Common myeloid progenitor, CD34-positive (primary cell): ENCODE measurements around the gene ZNF662.

Source experiments
- CTCF ChIA-PET: fragments of 350-600 bp; sonication (Branson Sonifier 250); formaldehyde crosslinking; loops from one replicate; lab custom pipeline; 2021; ENCODE audit warnings: antibody characterized with exemption; lab: Charles Lee
- POLR2A ChIA-PET: fragments of 350-600 bp; sonication (Branson Sonifier 250); formaldehyde crosslinking; loops from one replicate; lab custom pipeline; 2021; ENCODE audit warnings: antibody characterized with exemption; lab: Charles Lee
- DNase-seq, 3 donors: peaks; one replicate each; pipeline versions ENCODE4 v3.0.0 to v3.0.0-alpha.2; 2013
- H3K27ac ChIP-seq, 2 experiments: 1 replicate in 1 of 2; 2 replicates in 1 of 2; pipeline ENCODE4 v1.7.0; 2013; ENCODE audit warnings: inconsistent platforms in 2 of 2, low read length in 2 of 2, mild to moderate bottlenecking in 2 of 2, low read depth in 1 of 2, moderate library complexity in 1 of 2; ENCODE audit not compliant: severe bottlenecking in 2 of 2, insufficient read depth in 1 of 2, poor library complexity in 1 of 2
- H3K27me3 ChIP-seq, 5 experiments: replicated peaks in 2 of 5; 1 replicate in 3 of 5; 2 replicates in 2 of 5; pipeline versions ENCODE4 v1.6.1 to v1.7.0; 2013; ENCODE audit warnings: low read length in 4 of 5, mild to moderate bottlenecking in 2 of 5, moderate library complexity in 2 of 5, inconsistent platforms in 1 of 5; ENCODE audit not compliant: insufficient read depth in 5 of 5, control insufficient read depth in 4 of 5
- H3K36me3 ChIP-seq, 4 experiments: 1 replicate in 2 of 4; 2 replicates in 2 of 4; pipeline versions ENCODE4 v1.6.1 to v1.7.0; 2013; ENCODE audit warnings: low read length in 3 of 4, control low read depth in 1 of 4, mild to moderate bottlenecking in 1 of 4; ENCODE audit not compliant: control insufficient read depth in 4 of 4, insufficient read depth in 4 of 4
- H3K4me1 ChIP-seq, 4 experiments: 1 replicate in 3 of 4; 2 replicates in 1 of 4; pipeline versions ENCODE4 v1.6.1 to v1.7.1; 2013; ENCODE audit warnings: low read length in 3 of 4, mild to moderate bottlenecking in 3 of 4, control low read depth in 1 of 4, inconsistent platforms in 1 of 4, moderate library complexity in 1 of 4; ENCODE audit not compliant: control insufficient read depth in 4 of 4, insufficient read depth in 4 of 4; ENCODE audit errors: control extremely low read depth in 1 of 4
- H3K4me3 ChIP-seq, 7 experiments: 1 replicate in 4 of 7; 2 replicates in 3 of 7; pipeline versions ENCODE4 v1.5.1 to v1.7.0; 2013; ENCODE audit warnings: mild to moderate bottlenecking in 7 of 7, low read length in 6 of 7, moderate library complexity in 6 of 7, inconsistent platforms in 2 of 7, low read depth in 2 of 7, control low read depth in 1 of 7; ENCODE audit not compliant: insufficient read depth in 4 of 7, control insufficient read depth in 1 of 7; ENCODE audit errors: extremely low read depth in 1 of 7
- H3K9me3 ChIP-seq, 5 experiments: 1 replicate in 4 of 5; 2 replicates in 1 of 5; pipeline versions ENCODE4 v1.6.1 to v1.7.1; 2013; ENCODE audit warnings: low read length in 4 of 5, mild to moderate bottlenecking in 2 of 5, inconsistent platforms in 1 of 5, low read depth in 1 of 5, moderate library complexity in 1 of 5; ENCODE audit not compliant: control insufficient read depth in 4 of 5, insufficient read depth in 2 of 5; ENCODE audit errors: control extremely low read depth in 1 of 5
- WGBS: methylation state at CpG from one replicate; pipeline ENCODE4 v1.1.5; 2013; ENCODE audit not compliant: insufficient coverage; 5-methylcytosine and 5-hydroxymethylcytosine counted together

ZNF662 gene

DNA sequence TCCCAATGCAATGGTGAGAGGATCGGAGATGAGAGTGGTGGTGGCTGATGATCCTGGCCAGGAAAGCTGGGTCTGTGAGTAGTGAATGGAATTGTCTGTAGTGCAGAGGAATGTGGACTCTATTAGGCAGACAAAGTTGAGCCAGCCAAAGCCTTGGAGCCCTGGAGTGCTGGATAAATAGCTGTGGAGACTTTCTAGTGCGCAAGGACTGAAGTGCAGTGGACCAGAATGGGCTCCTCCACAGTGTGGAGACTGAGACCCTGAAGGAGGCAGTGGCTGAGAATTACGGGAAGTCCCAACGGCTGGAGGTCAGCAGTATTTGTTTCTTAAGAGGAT lies 874 bp downstream of the ZNF662 start:
- DNase-seq, result no peak
- WGBS, result 94% methylated on average over 4 of the region's 4 CpGs
- CTCF ChIA-PET, result no interaction called here
- no peak overlapping the region for H3K27ac ChIP-seq
- H3K9me3 ChIP-seq, result peaks cover 6 to 35% (median 14%) of the 10 kb centered on the region in 5 experiments
- peaks cover 0 to 10% (median 0%) of the 10 kb centered on the region in 5 experiments for H3K27me3 ChIP-seq
- POLR2A ChIA-PET, result no interaction called here
- H3K36me3 ChIP-seq, result peaks cover 0 to 39% (median 17%) of the 10 kb centered on the region in 4 experiments
- H3K4me3 ChIP-seq, result peak overlapping the region in 5 of 7 experiments; percentile 61 to 87 (median 81)
- peaks cover 0 to 17% (median 8%) of the 10 kb centered on the region in 4 experiments for H3K4me1 ChIP-seq

GRCh38 chr3:42908675-42909074 lies 2.7 kb downstream of the ZNF662 start:
- WGBS, result 68% methylated on average over 3 of the region's 7 CpGs
- ChIA-PET POLR2A (no interaction called here), CTCF (no interaction called here)
- Histone ChIP-seq H3K4me1 (peaks cover 0 to 17% (median 8%) of the 10 kb centered on the region in 4 experiments), H3K9me3 (peaks cover 8 to 43% (median 19%) of the 10 kb centered on the region in 5 experiments), H3K27me3 (peaks cover 0 to 10% (median 0%) of the 10 kb centered on the region in 5 experiments), H3K27ac (no peak overlapping the region), H3K36me3 (peaks cover 0 to 51% (median 25%) of the 10 kb centered on the region in 4 experiments), H3K4me3 (no peak overlapping the region)
- no peak for DNase-seq

DNA sequence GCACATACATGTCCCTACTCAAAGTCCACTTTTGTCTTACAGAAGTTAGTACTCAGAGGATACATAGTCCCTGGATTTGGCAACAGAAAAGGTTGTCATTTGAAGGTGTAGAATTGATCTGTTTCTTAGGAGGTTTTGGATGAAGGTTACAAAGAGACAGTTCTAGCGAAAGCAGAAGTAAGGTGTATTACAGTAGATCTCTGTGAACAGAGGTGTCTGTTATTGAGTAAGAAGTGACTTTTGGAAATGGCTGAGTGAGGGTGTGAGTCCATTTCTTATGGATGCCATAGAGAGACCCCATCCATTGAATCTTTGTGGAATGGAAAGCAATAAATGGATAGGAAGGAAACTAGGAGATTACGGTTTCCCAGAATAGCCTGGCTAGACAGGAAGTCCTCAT lies 5.6 kb downstream of the ZNF662 start:
- H3K9me3 ChIP-seq, result peaks cover 15 to 66% (median 34%) of the 10 kb centered on the region in 5 experiments
- no peak overlapping the region for H3K4me3 ChIP-seq
- peak in 1 of 3 donors; percentile 15 for DNase-seq
- ChIA-PET POLR2A (no interaction called here), CTCF (no interaction called here)
- H3K36me3 ChIP-seq, result peaks cover 0 to 73% (median 43%) of the 10 kb centered on the region in 4 experiments
- WGBS, result 80% methylated on average over 1 of the region's 2 CpGs
- no peak overlapping the region for H3K27ac ChIP-seq
- H3K4me1 ChIP-seq, result peaks cover 0 to 8% (median 3%) of the 10 kb centered on the region in 4 experiments
- H3K27me3 ChIP-seq, result peaks cover 0 to 6% (median 0%) of the 10 kb centered on the region in 5 experiments

- POLR2A ChIA-PET, result no interaction called here
- H3K27ac ChIP-seq, result no peak overlapping the region
- no peaks in the 10 kb centered on the region for H3K4me1 ChIP-seq
- H3K36me3 ChIP-seq, result peaks cover 0 to 56% (median 39%) of the 10 kb centered on the region in 4 experiments
- CTCF ChIA-PET, result interaction anchor here (1.0 kb wide), 1 partner anchor 46 kb away, joined by 3 read pairs; no protein-coding TSS in a partner anchor
- 100% methylated on average over 6 of the region's 8 CpGs for WGBS
- DNase-seq, result no peak
- peaks cover 19 to 83% (median 49%) of the 10 kb centered on the region in 5 experiments for H3K9me3 ChIP-seq
- no peak overlapping the region for H3K4me3 ChIP-seq
- no peaks in the 10 kb centered on the region for H3K27me3 ChIP-seq
These were observed 9.0 kb downstream of the ZNF662 start for GRCh38 chr3:42914771-42915515.

- no peaks in the 10 kb centered on the region for H3K4me1 ChIP-seq
- H3K4me3 ChIP-seq, result no peak overlapping the region
- peaks cover 0 to 21% (median 6%) of the 10 kb centered on the region in 5 experiments for H3K9me3 ChIP-seq
- peaks cover 0 to under 1% (median 0%) of the 10 kb centered on the region in 5 experiments for H3K27me3 ChIP-seq
- DNase-seq, result no peak
- ChIA-PET POLR2A (no interaction called here), CTCF (no interaction called here)
- 96% methylated on average over 4 of the region's 4 CpGs for WGBS
- H3K27ac ChIP-seq, result no peak overlapping the region
- no peaks in the 10 kb centered on the region for H3K36me3 ChIP-seq
These were observed 17.7 kb downstream of the ZNF662 start for GRCh38 chr3:42923606-42924005.

GRCh38 chr3:42926310-42926709 lies 20.4 kb downstream of the ZNF662 start:
- DNase-seq, result no peak
- Histone ChIP-seq H3K4me1 (no peaks in the 10 kb centered on the region), H3K27ac (no peak overlapping the region), H3K27me3 (peaks cover 0 to 2% (median 0%) of the 10 kb centered on the region in 5 experiments), H3K36me3 (no peaks in the 10 kb centered on the region), H3K4me3 (no peak overlapping the region), H3K9me3 (peaks cover 0 to 9% (median 0%) of the 10 kb centered on the region in 5 experiments)
- ChIA-PET CTCF (interaction anchor here (1.0 kb wide), 1 partner anchor 9 kb away, joined by 3 read pairs; no protein-coding TSS in a partner anchor), POLR2A (no interaction called here)

GRCh38 chr3:42934111-42934510 lies 28.2 kb downstream of the ZNF662 start:
- Histone ChIP-seq H3K4me3 (no peak overlapping the region), H3K27me3 (no peaks in the 10 kb centered on the region), H3K27ac (no peak overlapping the region), H3K4me1 (no peaks in the 10 kb centered on the region), H3K36me3 (no peaks in the 10 kb centered on the region), H3K9me3 (peaks cover 0 to 10% (median 4%) of the 10 kb centered on the region in 5 experiments)
- ChIA-PET POLR2A (no interaction called here), CTCF (no interaction called here)
- DNase-seq, result no peak
- WGBS, result 100% methylated on average over 1 of the region's 5 CpGs
